Adrenal gland (tissue), 12 donors: ENCODE measurements around the gene OBSL1. TPM values are rescaled to one million over a fixed set of nuclear protein-coding genes. Genes with fewer than 3 reads are reported as not detected.

Experiments
- DNase-seq, 7 donors: peaks; one replicate each; pipeline ENCODE4 v3.0.0-alpha.2; 2019 to 2020
- H3K27ac ChIP-seq, 5 donors: fragments of 200-600 bp; sonication (generic) in 4 of 5; 1 replicate in 3 of 5; 2 replicates in 2 of 5; pipeline versions ENCODE4 v1.5.1 to v1.8.0; 2016 to 2020; ENCODE audit warnings: mild to moderate bottlenecking in 1 of 5
- H3K27me3 ChIP-seq: fragments of 200-600 bp; 2 replicates; pipeline ENCODE4 v1.8.0; 2021
- H3K36me3 ChIP-seq, 2 donors: fragments of 200-600 bp; replicated peaks in 1 of 2; 1 replicate in 1 of 2; 2 replicates in 1 of 2; pipeline versions ENCODE4 v1.5.1 to v1.8.0; 2018 to 2022
- H3K4me1 ChIP-seq, 2 donors: fragments of 200-600 bp; replicated peaks in 1 of 2; 1 replicate in 1 of 2; 2 replicates in 1 of 2; pipeline versions ENCODE4 v1.5.1 to v1.8.0; 2018 to 2021
- H3K4me3 ChIP-seq, 4 donors: fragments of 200-600 bp; sonication (generic) in 3 of 4; one replicate each; pipeline ENCODE4 v1.5.1; 2016 to 2018
- H3K9me3 ChIP-seq, 3 donors: fragments of 200-600 bp; sonication (generic) in 1 of 3; replicated peaks in 1 of 3; 1 replicate in 2 of 3; 2 replicates in 1 of 3; pipeline versions ENCODE4 v1.5.1 to v1.8.0; 2016 to 2021
- CTCF ChIP-seq, 6 experiments: fragments of 450-650 bp in 4 of 6; fragments of 200-600 bp in 2 of 6; sonication (generic) in 1 of 6; IDR thresholded peaks; 1 replicate in 5 of 6; 2 replicates in 1 of 6; pipeline versions ENCODE4 v1.5.1 to v1.8.0; 2016 to 2021; ENCODE audit warnings: antibody characterized with exemption in 6 of 6, mild to moderate bottlenecking in 2 of 6, moderate library complexity in 1 of 6
- POLR2A ChIP-seq, 2 donors: fragments of 450-650 bp; IDR thresholded peaks; one replicate each; pipeline ENCODE4 v1.6.1; 2017; ENCODE audit warnings: antibody characterized with exemption in 2 of 2, mild to moderate bottlenecking in 2 of 2, moderate library complexity in 1 of 2
- WGBS, 4 donors: extraction: QIAGEN DNeasy Blood & Tissue Kit in 2 of 4; methylation state at CpG; one replicate each; pipeline versions ENCODE4 v1.1.5 to v1.1.7; 2013 to 2017; 5-methylcytosine and 5-hydroxymethylcytosine counted together
- intact Hi-C, 2 donors: fragments of 100-400 bp; cut with DNase I; formaldehyde crosslinking; loops; one replicate each; pipeline versions ENCODE4 v1.14.1 to v1.15.0; 2022 to 2023
- polyA plus RNA-seq, 3 donors: library from polyadenylated mRNA; stranded (reverse); fragments of 200-250 nt in 2 of 3; fragments of 350-450 nt in 1 of 3; fragmentation: Illumina TruSeq in 1 of 3; extraction: RNeasy Lipid Tissue Mini Kit (QIAGEN cat#74804) in 1 of 3; gene quantifications; one replicate each; pipeline ENCODE4 v1.2.3, GENCODE V29; 2013 to 2014
- total RNA-seq, 9 donors: library from RNA; depleted of rRNA in 4 of 9; stranded (reverse); fragments of >200 nt in 4 of 9; fragments of 120-200 nt in 1 of 9; fragmentation: NEBNext Ultra II Directional in 1 of 9; extraction: Animal tissue kit (Norgen Biotek cat#: 25700) in 1 of 9; gene quantifications; one replicate each; pipeline versions ENCODE4 v1.1.0 to v1.2.4, GENCODE V29; 2013 to 2023
- donor health status: healthy with polysubstance abuse.
- donor health status: Bipolar disorder and iron deficiency.
- donor health status: DM: yes; HTN: yes; CAD: no.
- donor health status: DM: no; HTN: no; CAD: no.
- donor health status: DM: no; HTN: no; CAD: no.
- donor health status: DM: yes; HTN: yes; CAD: no.

Gene OBSL1
- total and polyA plus RNA-seq, 12 donors = 63.9 to 427 (median 181) TPM

GRCh38 chr2:219614076-219614860 is 42.9 kb upstream of the OBSL1 start:
- no peaks in the 10 kb centered on the region for H3K27me3 ChIP-seq
- H3K4me3 ChIP-seq = no peak overlapping the region
- intact Hi-C loops = no loop called here
- H3K27ac ChIP-seq = no peak overlapping the region
- peaks cover 0 to 30% of the 10 kb centered on the region in 2 donors for H3K36me3 ChIP-seq
- no peaks in the 10 kb centered on the region for H3K4me1 ChIP-seq
- 89 to 92% (median 91%) methylated on average over 8 to 11 of the region's 11 CpGs for WGBS, 4 donors
- no peaks in the 10 kb centered on the region for H3K9me3 ChIP-seq
- no peak for TF ChIP-seq CTCF (IDR thresholded peaks at IDR 0.05)
- DNase-seq = no peak

- TF ChIP-seq POLR2A (IDR thresholded peaks at IDR 0.05) (no peak), CTCF (IDR thresholded peaks at IDR 0.05) (no peak)
- DNase-seq = no peak
- no peaks in the 10 kb centered on the region for H3K9me3 ChIP-seq
- peaks cover 0 to 37% of the 10 kb centered on the region in 2 donors for H3K36me3 ChIP-seq
- H3K4me1 ChIP-seq = no peaks in the 10 kb centered on the region
- H3K4me3 ChIP-seq = no peak overlapping the region
- no peak overlapping the region for H3K27ac ChIP-seq
- intact Hi-C loops = no loop called here
- 90 to 97% (median 95%) methylated on average over 6 to 11 of the region's 11 CpGs for WGBS, 4 donors
- no peaks in the 10 kb centered on the region for H3K27me3 ChIP-seq
These were observed 42.2 kb upstream of the OBSL1 start for GRCh38 chr2:219613461-219614070.

- Histone ChIP-seq H3K27ac (no peak overlapping the region), H3K9me3 (no peaks in the 10 kb centered on the region), H3K4me1 (no peaks in the 10 kb centered on the region), H3K27me3 (no peaks in the 10 kb centered on the region), H3K36me3 (peaks cover 0 to 46% of the 10 kb centered on the region in 2 donors), H3K4me3 (no peak overlapping the region)
- WGBS, 4 donors = 86 to 95% (median 93%) methylated on average over 12 to 15 of the region's 15 CpGs
- no peak for DNase-seq
- intact Hi-C loops = no loop called here
- no peak for TF ChIP-seq CTCF (IDR thresholded peaks at IDR 0.05)
- no peak for TF ChIP-seq POLR2A (IDR thresholded peaks at IDR 0.05)
These were observed 41.4 kb upstream of the OBSL1 start for GRCh38 chr2:219612577-219613286.

GRCh38 chr2:219611866-219612576 is 40.7 kb upstream of the OBSL1 start:
- Histone ChIP-seq H3K27ac (no peak overlapping the region), H3K4me1 (no peaks in the 10 kb centered on the region), H3K27me3 (no peaks in the 10 kb centered on the region), H3K9me3 (no peaks in the 10 kb centered on the region), H3K36me3 (peaks cover 0 to 53% of the 10 kb centered on the region in 2 donors), H3K4me3 (no peak overlapping the region)
- no peak for DNase-seq
- intact Hi-C loops = no loop called here
- WGBS, 4 donors = 74 to 82% (median 78%) methylated on average over 9 to 12 of the region's 12 CpGs
- TF ChIP-seq CTCF (IDR thresholded peaks at IDR 0.05) (no peak), POLR2A (IDR thresholded peaks at IDR 0.05) (no peak)
